Ovary (tissue), 9 donors: ENCODE data around the gene ATAT1. TPM values are rescaled to one million over a fixed set of nuclear protein-coding genes. Genes with fewer than 3 reads are reported as not detected.
A peak's percentile ranks its signal among the peaks of the same experiment; 100 is the strongest.

Experiments
- DNase-seq, 5 donors: peaks; one replicate each; pipeline ENCODE4 v3.0.0-alpha.2; 2019 to 2020
- H3K27ac ChIP-seq, 2 donors: fragments of 200-600 bp; one replicate each; pipeline versions ENCODE4 v1.5.1 to v1.8.0; 2019 to 2022
- H3K27me3 ChIP-seq: fragments of 200-600 bp; one replicate; pipeline ENCODE4 v1.8.0; 2022
- H3K36me3 ChIP-seq: fragments of 200-600 bp; sonication (generic); one replicate; pipeline ENCODE4 v1.5.1; 2019
- H3K4me1 ChIP-seq: one replicate; pipeline ENCODE4 v1.8.1; 2013; ENCODE audit warnings: mild to moderate bottlenecking, moderate library complexity; ENCODE audit not compliant: insufficient read depth
- H3K4me3 ChIP-seq: fragments of 200-600 bp; sonication (generic); one replicate; pipeline ENCODE4 v1.5.1; 2017
- H3K9me3 ChIP-seq, 2 donors: fragments of 200-600 bp in 1 of 2; sonication (generic) in 1 of 2; one replicate each; pipeline versions ENCODE4 v1.5.1 to v1.8.1; 2013 to 2019; ENCODE audit warnings: mild to moderate bottlenecking in 1 of 2, moderate library complexity in 1 of 2
- CTCF ChIP-seq, 3 donors: fragments of 450-650 bp in 2 of 3; fragments of 200-600 bp in 1 of 3; IDR thresholded peaks; one replicate each; pipeline versions ENCODE4 v1.5.1 to v1.8.0; 2016 to 2022; ENCODE audit warnings: antibody characterized with exemption in 3 of 3, mild to moderate bottlenecking in 1 of 3
- EP300 ChIP-seq: sonication (generic); formaldehyde crosslinking; IDR thresholded peaks from one replicate; pipeline ENCODE4 v1.6.1; 2017; ENCODE audit warnings: antibody characterized with exemption
- POLR2A ChIP-seq: fragments of 450-650 bp; IDR thresholded peaks from one replicate; pipeline ENCODE4 v1.6.1; 2017; ENCODE audit warnings: antibody characterized with exemption, mild to moderate bottlenecking, moderate library complexity
- WGBS, 3 donors: extraction: QIAGEN DNeasy Blood & Tissue Kit in 1 of 3; methylation state at CpG; one replicate each; pipeline versions ENCODE4 v1.1.5 to v1.1.7; 2013 to 2017; 5-methylcytosine and 5-hydroxymethylcytosine counted together
- intact Hi-C, 4 donors: fragments of 100-400 bp; cut with DNase I; formaldehyde crosslinking; loops; one replicate each; pipeline versions ENCODE4 v1.11.0 to v1.15.1; 2022 to 2023
- polyA plus RNA-seq, 2 donors: library from polyadenylated mRNA; stranded (reverse); fragments of 200-250 nt in 1 of 2; fragments of 350-450 nt in 1 of 2; fragmentation: Illumina TruSeq in 1 of 2; extraction: RNeasy Lipid Tissue Mini Kit (QIAGEN cat#74804) in 1 of 2; gene quantifications; one replicate each; pipeline ENCODE4 v1.2.3, GENCODE V29; 2013 to 2014
- total RNA-seq, 7 donors: library from RNA; depleted of rRNA in 2 of 7; stranded (reverse); fragments of >200 nt in 2 of 7; fragmentation: NEBNext Ultra II Directional in 3 of 7; extraction: Animal tissue kit (Norgen Biotek cat#: 25700) in 3 of 7; gene quantifications; one replicate each; pipeline versions ENCODE4 v1.1.0 to v1.2.4, GENCODE V29; 2016 to 2023
- donor health status: DM: no; HTN: no; CAD: no; lungs with moderate emphysema.
- donor health status: DM: no; HTN: no; CAD: no.
- donor health status: Bipolar disorder and iron deficiency.
- donor health status: DM: yes; HTN: yes; CAD: no.
- donor health status: DM: no; HTN: no; CAD: no.
- donor health status: DM: yes; HTN: yes; CAD: no.

ATAT1 gene
- total and polyA plus RNA-seq, 9 donors = 5.6 to 20.5 (median 11.4) TPM

GRCh38 chr6:30644769-30645168 lies 18.1 kb downstream of the ATAT1 start:
- Histone ChIP-seq H3K27me3 (no peaks in the 10 kb centered on the region), H3K9me3 (no peaks in the 10 kb centered on the region), H3K27ac (no peak overlapping the region), H3K4me1 (no peaks in the 10 kb centered on the region), H3K36me3 (no peaks in the 10 kb centered on the region), H3K4me3 (no peak overlapping the region)
- no peak for TF ChIP-seq CTCF (IDR thresholded peaks at IDR 0.05)
- TF ChIP-seq EP300 = no peak
- TF ChIP-seq POLR2A = no peak
- intact Hi-C loops = no loop called here
- DNase-seq = no peak
- 72 to 80% (median 77%) methylated on average over 5 of the region's 5 CpGs for WGBS, 3 donors

DNA sequence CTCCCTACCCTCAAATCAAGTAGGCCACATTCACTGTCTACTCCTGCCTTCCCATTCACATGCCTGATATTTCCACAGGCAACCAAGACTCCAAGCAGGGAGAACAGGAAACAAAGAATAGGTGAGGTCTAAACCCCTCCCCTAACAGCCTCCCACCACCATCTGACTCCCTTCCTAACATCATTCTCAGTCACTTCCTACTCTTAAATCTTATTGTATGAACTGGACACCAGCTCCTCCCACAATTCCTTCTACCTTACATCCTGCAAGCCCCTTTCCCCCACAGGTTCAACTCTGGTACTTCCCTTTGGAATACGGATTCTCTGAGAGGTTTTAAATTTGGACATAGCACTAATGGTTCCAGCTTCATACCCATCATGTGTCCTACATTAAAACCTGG lies 19.3 kb downstream of the ATAT1 start:
- no peaks in the 10 kb centered on the region for H3K27me3 ChIP-seq
- TF ChIP-seq POLR2A = no peak
- TF ChIP-seq EP300 = no peak
- TF ChIP-seq CTCF (IDR thresholded peaks at IDR 0.05) = no peak
- H3K4me1 ChIP-seq = no peaks in the 10 kb centered on the region
- DNase-seq = no peak
- 42 to 70% (median 58%) methylated on average over 1 of the region's 1 CpG for WGBS, 3 donors
- no peak overlapping the region for H3K27ac ChIP-seq
- intact Hi-C loops = no loop called here
- no peak overlapping the region for H3K4me3 ChIP-seq
- no peaks in the 10 kb centered on the region for H3K36me3 ChIP-seq
- no peaks in the 10 kb centered on the region for H3K9me3 ChIP-seq

DNA sequence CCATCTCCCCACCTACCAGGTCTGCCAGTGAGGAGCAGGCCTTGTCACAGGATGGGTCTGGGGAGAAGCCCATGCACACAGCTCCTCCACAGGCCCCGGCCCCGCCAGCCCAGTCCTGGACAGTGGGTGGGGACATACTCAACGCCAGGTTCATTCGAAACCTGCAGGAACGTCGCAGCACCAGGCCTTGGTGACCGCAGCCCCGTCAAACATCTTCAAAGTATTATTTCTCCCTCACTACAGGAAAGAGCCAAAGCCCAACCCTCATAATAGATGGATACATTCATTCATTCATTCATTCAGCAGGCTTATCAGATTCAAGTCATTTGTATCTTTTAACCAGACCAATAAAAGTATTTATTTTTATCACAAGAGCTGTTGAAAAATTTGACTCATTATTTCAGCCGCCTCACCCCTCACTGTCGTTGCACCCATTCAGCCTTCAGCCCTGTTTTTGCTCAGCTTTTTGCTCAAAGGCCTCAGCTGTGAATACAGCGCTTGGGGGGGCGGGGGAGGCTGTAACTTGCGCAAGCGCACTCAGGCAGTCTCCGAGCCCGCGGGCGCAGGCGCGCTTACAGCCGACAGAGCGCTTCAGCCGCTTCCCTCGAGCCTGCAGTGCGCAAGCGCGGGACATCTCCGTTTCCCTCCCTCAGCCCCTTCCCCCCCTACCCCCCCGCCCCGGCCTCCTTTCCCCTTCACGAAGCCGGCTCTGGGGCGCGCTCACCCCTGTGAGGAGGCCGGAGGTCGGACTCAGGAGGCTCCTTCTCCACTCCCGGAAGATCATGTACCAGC lies 20.0 kb downstream of the ATAT1 start, which contains the start of gene C6orf136:
TSS of gene C6orf136 (plus strand) at position 684 of the 792 bp plus-strand sequence. CDS start at position 783, 99 bp downstream.
- intact Hi-C loops = no loop called here
- H3K36me3 ChIP-seq = no peaks in the 10 kb centered on the region
- peak; percentile 93 to 96 (median 93) for DNase-seq
- no peaks in the 10 kb centered on the region for H3K9me3 ChIP-seq
- H3K4me3 ChIP-seq = peak within 1 kb of the TSS; percentile 82
- TF ChIP-seq CTCF (IDR thresholded peaks at IDR 0.05) (no peak), EP300 (no peak), POLR2A (no peak)
- no peaks in the 10 kb centered on the region for H3K27me3 ChIP-seq
- no peaks in the 10 kb centered on the region for H3K4me1 ChIP-seq
- peak within 1 kb of the TSS; percentile 36 to 81 for H3K27ac ChIP-seq
- WGBS, 3 donors = 11 to 14% (median 11%) methylated on average over 33 to 37 of the region's 37 CpGs

DNA sequence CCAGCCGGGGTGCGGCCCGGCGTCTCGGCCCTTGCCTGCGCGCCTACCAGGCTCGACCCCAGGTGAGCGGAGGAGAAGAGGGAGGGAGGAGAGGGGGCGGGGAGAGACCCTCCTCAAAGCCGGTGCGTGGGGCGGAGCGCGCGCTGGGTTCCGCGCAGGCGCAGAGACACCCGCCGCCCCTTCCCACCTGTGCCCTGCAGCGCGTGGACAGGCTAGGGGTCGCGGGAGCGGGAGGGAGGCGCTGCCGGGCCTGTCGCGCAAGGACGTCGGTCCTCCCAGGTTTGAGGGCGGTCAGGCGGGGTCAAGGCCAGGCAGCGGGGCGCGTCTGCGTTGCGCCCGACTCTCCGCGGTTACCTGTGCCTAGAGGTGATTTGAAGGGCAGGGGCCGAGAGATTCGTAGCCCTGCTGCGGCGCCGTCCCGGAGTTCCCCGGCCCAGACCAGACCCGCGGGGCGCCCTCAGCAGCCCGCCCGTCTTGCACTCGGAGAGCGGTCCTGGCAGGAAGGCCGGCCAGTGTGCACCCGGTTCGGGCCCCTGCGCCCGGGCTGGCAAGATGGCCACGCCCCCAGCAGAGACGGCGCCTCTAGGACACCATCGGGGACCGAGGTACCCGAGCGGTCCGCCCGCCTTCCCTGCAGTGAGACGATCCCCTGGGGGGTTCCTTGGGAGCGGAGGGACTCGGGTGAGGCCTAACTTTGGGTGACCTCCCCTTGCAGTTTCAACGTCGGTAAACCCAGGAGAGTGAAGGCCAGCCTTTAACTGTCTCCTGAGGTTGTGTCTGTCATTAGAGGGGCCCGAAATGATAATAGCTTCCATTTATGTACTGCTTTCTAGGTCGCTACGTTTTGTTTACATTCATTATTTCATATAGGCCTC lies 20.8 kb downstream of the ATAT1 start:
- TF ChIP-seq CTCF (IDR thresholded peaks at IDR 0.05) (no peak), POLR2A (no peak), EP300 (no peak)
- Histone ChIP-seq H3K36me3 (no peaks in the 10 kb centered on the region), H3K9me3 (no peaks in the 10 kb centered on the region), H3K27ac (peak overlapping the region; percentile 36 to 81), H3K4me3 (peak overlapping the region; percentile 82), H3K27me3 (no peaks in the 10 kb centered on the region), H3K4me1 (no peaks in the 10 kb centered on the region)
- 0 to 1% (median 0%) methylated on average over 34 to 78 of the region's 78 CpGs for WGBS, 3 donors
- intact Hi-C loops = no loop called here
- peak; percentile 61 to 80 (median 71) for DNase-seq
